Coronary artery (tissue), 2 donors: ENCODE data around the gene C1orf198.
A peak's percentile ranks its signal among the peaks of the same experiment; 100 is the strongest.

ENCODE experiments used
- DNase-seq: peaks from one replicate; pipeline ENCODE4 v3.0.0-alpha.2; 2017; ENCODE audit warnings: low spot score
- H3K27ac ChIP-seq, 2 donors: fragments of 200-600 bp; sonication (generic); one replicate each; pipeline ENCODE4 v1.5.1; 2016 to 2019
- H3K4me3 ChIP-seq: fragments of 200-600 bp; sonication (generic); 2 replicates; pipeline ENCODE4 v1.5.1; 2016; ENCODE audit warnings: mild to moderate bottlenecking, moderate library complexity
- CTCF ChIP-seq: fragments of 200-600 bp; sonication (generic); IDR thresholded peaks from one replicate; pipeline ENCODE4 v1.5.1; 2019; ENCODE audit warnings: antibody characterized with exemption

C1orf198 gene

DNA sequence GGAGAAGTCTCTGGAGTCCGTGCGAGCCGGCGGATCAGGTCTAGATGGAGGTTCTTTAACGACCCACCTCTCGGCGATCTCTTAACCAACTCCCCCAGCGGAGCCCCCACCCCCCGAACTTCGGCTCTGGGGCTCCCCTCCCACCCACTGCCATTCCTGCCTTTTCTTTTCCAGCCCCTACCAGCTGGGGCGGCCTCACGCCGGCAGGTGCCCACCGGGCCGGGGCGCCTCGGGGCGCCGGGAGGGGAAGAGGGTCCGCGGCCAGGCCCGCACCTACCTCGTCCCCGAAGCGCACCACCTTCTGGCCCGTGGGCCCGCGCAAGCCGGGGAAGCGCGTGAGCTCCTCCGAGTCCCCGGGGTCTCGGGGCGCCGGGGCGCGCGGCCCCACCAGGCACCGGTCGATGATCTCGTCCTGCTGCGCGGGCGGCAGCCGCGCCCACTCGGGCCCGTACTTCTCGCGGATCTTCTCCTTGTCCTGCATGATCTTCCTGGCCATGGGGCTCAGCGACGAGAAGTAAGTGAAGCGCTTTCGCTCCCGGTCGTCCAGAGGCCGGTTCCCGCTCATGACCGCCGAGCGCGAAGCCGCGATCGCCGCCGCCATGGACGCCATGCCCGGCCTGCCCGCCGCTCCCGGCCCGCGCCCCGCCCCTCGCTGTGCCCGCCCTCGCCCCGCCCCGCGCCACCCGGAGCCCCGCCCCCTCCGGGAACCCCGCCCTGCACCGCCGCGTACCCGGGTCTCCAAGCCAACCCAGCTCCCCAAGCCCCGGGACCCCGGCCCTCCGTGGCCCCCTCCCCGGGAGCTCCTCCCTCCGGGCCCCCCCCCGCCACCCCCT, at the start of gene C1orf198:
Gene C1orf198, minus strand, starts transcription at position 619 of the 833 bp plus-strand sequence. Its CDS starts 9 bp downstream, at position 610.
- TF ChIP-seq CTCF, result no peak
- peak; percentile 90 for DNase-seq
- Histone ChIP-seq H3K4me3 (peak within 1 kb of the TSS; percentile 92), H3K27ac (peak within 1 kb of the TSS; percentile 92 to 96)

GRCh38 chr1:230917284-230918135, 49.2 kb upstream of the C1orf198 start:
- Histone ChIP-seq H3K4me3 (no peak overlapping the region), H3K27ac (peak overlapping the region in 1 of 2 donors; percentile 27)
- no peak for DNase-seq
- peak; percentile 45 for TF ChIP-seq CTCF

GRCh38 chr1:230916587-230917283, 48.4 kb upstream of the C1orf198 start:
- Histone ChIP-seq H3K4me3 (no peak overlapping the region), H3K27ac (peak overlapping the region in 1 of 2 donors; percentile 27)
- DNase-seq, result no peak
- TF ChIP-seq CTCF, result no peak

GRCh38 chr1:230915078-230915477, 46.8 kb upstream of the C1orf198 start:
- Histone ChIP-seq H3K27ac (no peak overlapping the region), H3K4me3 (no peak overlapping the region)
- DNase-seq, result no peak
- TF ChIP-seq CTCF, result no peak

DNA sequence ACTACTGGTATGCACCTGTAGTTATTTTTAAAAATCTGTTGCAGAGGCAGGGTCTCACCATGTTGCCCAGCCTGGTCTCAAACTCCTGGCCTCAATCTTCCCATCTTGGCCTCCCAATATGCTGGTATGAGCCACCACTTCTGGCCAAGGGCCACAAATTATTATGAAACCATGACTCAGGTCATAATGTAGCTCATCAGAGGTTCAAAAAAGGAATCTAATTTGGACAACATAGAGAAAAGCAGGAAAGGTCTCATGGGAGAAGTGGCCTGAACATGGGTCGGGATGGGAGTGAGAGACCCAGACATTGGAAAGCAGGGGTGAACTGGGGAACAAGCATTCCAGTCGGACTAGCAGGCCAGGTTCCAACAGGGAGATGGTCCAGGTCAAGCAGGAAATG, 45.2 kb upstream of the C1orf198 start:
- H3K27ac ChIP-seq, result peak overlapping the region in 1 of 2 donors; percentile 34
- no peak for DNase-seq
- TF ChIP-seq CTCF, result no peak
- no peak overlapping the region for H3K4me3 ChIP-seq

GRCh38 chr1:230910755-230911117, 42.4 kb upstream of the C1orf198 start:
- no peak for DNase-seq
- peak overlapping the region; percentile 62 to 69 for H3K27ac ChIP-seq
- TF ChIP-seq CTCF, result no peak
- no peak overlapping the region for H3K4me3 ChIP-seq
